Vagina (tissue), 2 donors: ENCODE measurements around the gene OBSCN. TPM values are rescaled to one million over a fixed set of nuclear protein-coding genes. Genes with fewer than 3 reads are reported as not detected.
"Not testable (repeated sequence)": the region's sequence is repeated elsewhere in the genome, so short reads cannot be mapped to it uniquely, and the experiment has no call there.

Experiments
- DNase-seq, 2 donors: peaks; one replicate each; pipeline ENCODE4 v3.0.0-alpha.2; 2017; ENCODE audit errors: extremely low spot score in 2 of 2
- H3K27ac ChIP-seq: fragments of 200-600 bp; sonication (generic); one replicate; pipeline ENCODE4 v1.5.1; 2019
- H3K27me3 ChIP-seq: fragments of 200-600 bp; sonication (generic); one replicate; pipeline ENCODE4 v1.5.1; 2019
- H3K36me3 ChIP-seq, 2 donors: fragments of 200-600 bp; sonication (generic); one replicate each; pipeline ENCODE4 v1.5.1; 2017 to 2019
- H3K4me1 ChIP-seq: fragments of 200-600 bp; sonication (generic); one replicate; pipeline ENCODE4 v1.5.1; 2019
- H3K4me3 ChIP-seq, 2 donors: fragments of 200-600 bp; sonication (generic); 1 replicate in 1 of 2; 2 replicates in 1 of 2; pipeline ENCODE4 v1.5.1; 2016 to 2019
- H3K9me3 ChIP-seq: fragments of 200-600 bp; sonication (generic); one replicate; pipeline ENCODE4 v1.5.1; 2019
- POLR2A ChIP-seq, 2 donors: fragments of 450-650 bp; IDR thresholded peaks; one replicate each; pipeline ENCODE4 v1.6.1; 2017; ENCODE audit warnings: antibody characterized with exemption in 2 of 2, mild to moderate bottlenecking in 2 of 2, moderate library complexity in 2 of 2
- POLR2AphosphoS5 ChIP-seq, 2 donors: sonication (generic); formaldehyde crosslinking; IDR thresholded peaks; one replicate each; pipeline ENCODE4 v1.9.0; 2017; ENCODE audit warnings: antibody characterized with exemption in 2 of 2, mild to moderate bottlenecking in 2 of 2, low read depth in 1 of 2; ENCODE audit not compliant: insufficient read depth in 1 of 2
- intact Hi-C: fragments of 100-400 bp; cut with DNase I; formaldehyde crosslinking; loops from one replicate; pipeline ENCODE4 v1.15.1; 2023
- total RNA-seq: library from RNA; depleted of rRNA; stranded (reverse); fragments of >200 nt; gene quantifications from one replicate; pipeline ENCODE4 v1.2.3, GENCODE V29; 2016
- TF ChIP-seq, protein P1 (sequence below), 3 experiments: fragments of 450-650 bp in 2 of 3; fragments of 200-600 bp in 1 of 3; sonication (generic) in 1 of 3; IDR thresholded peaks; one replicate each; pipeline ENCODE4 v1.5.1; 2017 to 2019; ENCODE audit warnings: antibody characterized with exemption in 3 of 3, mild to moderate bottlenecking in 2 of 3, moderate library complexity in 2 of 3

Gene OBSCN
- total RNA-seq, 1 donor from 2014 or later = 35.8 TPM

DNA sequence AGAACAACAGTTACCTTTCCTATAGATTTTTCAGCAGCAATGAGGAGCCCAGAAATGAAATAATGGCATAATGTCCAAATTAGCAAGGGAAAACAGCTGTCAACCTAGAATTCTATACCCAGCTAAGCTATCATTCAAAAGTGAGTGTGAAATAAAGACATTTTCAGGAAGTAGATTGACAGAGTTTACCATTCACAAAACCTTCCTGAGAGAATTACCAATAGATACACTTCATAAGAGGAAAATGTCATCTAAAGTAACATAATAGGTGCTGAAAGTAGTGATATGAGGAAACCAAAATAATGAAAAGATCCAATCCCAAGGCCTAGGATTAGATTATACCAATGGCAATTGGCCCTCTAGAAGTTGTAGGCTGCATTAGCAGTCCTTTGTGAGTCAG, 34.6 kb downstream of the OBSCN start:
- intact Hi-C loops = no loop called here
- peaks cover 5 to 58% of the 10 kb centered on the region in 2 donors for H3K36me3 ChIP-seq
- H3K27ac ChIP-seq = no peak overlapping the region
- no peak overlapping the region for H3K4me3 ChIP-seq
- TF ChIP-seq POLR2AphosphoS5 (IDR thresholded peaks at IDR 0.05; ENCODE audit: insufficient read depth in 1 of 2, low read depth in 1 of 2) = no peak
- TF ChIP-seq POLR2A (IDR thresholded peaks at IDR 0.05) = no peak
- TF ChIP-seq, protein P1, sequence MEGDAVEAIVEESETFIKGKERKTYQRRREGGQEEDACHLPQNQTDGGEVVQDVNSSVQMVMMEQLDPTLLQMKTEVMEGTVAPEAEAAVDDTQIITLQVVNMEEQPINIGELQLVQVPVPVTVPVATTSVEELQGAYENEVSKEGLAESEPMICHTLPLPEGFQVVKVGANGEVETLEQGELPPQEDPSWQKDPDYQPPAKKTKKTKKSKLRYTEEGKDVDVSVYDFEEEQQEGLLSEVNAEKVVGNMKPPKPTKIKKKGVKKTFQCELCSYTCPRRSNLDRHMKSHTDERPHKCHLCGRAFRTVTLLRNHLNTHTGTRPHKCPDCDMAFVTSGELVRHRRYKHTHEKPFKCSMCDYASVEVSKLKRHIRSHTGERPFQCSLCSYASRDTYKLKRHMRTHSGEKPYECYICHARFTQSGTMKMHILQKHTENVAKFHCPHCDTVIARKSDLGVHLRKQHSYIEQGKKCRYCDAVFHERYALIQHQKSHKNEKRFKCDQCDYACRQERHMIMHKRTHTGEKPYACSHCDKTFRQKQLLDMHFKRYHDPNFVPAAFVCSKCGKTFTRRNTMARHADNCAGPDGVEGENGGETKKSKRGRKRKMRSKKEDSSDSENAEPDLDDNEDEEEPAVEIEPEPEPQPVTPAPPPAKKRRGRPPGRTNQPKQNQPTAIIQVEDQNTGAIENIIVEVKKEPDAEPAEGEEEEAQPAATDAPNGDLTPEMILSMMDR (IDR thresholded peaks at IDR 0.05) = no peak
- no peak for DNase-seq
- H3K27me3 ChIP-seq = no peaks in the 10 kb centered on the region
- H3K9me3 ChIP-seq = peaks cover 16% of the 10 kb centered on the region
- no peaks in the 10 kb centered on the region for H3K4me1 ChIP-seq

DNA sequence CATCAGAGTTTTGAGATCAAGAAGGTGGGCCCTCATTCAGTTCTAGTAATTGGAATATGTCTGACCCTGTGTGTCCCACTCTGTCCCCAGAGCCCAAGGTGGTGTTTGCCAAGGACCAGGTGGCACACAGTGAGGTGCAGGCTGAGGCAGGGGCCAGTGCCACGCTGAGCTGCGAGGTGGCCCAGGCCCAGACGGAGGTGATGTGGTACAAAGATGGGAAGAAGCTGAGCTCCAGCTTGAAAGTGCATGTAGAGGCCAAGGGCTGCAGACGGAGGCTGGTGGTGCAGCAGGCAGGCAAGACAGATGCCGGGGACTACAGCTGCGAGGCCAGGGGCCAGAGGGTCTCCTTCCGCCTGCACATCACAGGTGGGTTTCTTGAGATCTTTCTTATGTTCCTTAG, 35.2 kb downstream of the OBSCN start:
- Histone ChIP-seq H3K36me3 (peaks cover 5 to 58% of the 10 kb centered on the region in 2 donors), H3K9me3 (peaks cover 16% of the 10 kb centered on the region)

DNA sequence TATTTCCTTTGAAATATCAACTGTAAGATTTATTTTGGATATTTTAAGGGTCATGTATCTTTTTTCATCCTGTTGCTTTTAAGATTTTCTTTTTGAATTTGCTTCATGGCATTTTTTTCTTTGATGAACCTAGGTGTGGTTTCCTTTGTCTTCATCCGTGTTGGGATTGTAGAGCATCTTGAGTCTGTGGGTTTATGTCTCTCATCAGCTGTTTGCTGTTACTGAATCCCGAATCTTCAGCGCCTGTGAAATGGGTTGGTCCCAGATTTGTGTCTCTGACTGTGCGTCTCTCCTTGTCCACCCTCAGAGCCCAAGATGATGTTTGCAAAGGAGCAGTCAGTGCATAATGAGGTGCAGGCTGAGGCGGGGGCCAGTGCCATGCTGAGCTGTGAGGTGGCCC, 36.1 kb downstream of the OBSCN start:
- H3K4me3 ChIP-seq, DNase-seq, intact Hi-C loops, H3K27me3 ChIP-seq, H3K27ac ChIP-seq, H3K4me1 ChIP-seq: not testable (repeated sequence)
- Histone ChIP-seq H3K36me3 (peaks cover 5 to 58% of the 10 kb centered on the region in 2 donors), H3K9me3 (peaks cover 16% of the 10 kb centered on the region)

More for the DNA sequence above, 35.2 kb downstream of the OBSCN start:
- no peaks in the 10 kb centered on the region for H3K4me1 ChIP-seq
- H3K27me3 ChIP-seq = no peaks in the 10 kb centered on the region
- TF ChIP-seq POLR2A (IDR thresholded peaks at IDR 0.05) (no peak), POLR2AphosphoS5 (IDR thresholded peaks at IDR 0.05; ENCODE audit: insufficient read depth in 1 of 2, low read depth in 1 of 2) (no peak)
- TF ChIP-seq, protein P1 (IDR thresholded peaks at IDR 0.05) = no peak
- no peak overlapping the region for H3K27ac ChIP-seq
- no peak overlapping the region for H3K4me3 ChIP-seq
- intact Hi-C loops = no loop called here
- DNase-seq = no peak

DNA sequence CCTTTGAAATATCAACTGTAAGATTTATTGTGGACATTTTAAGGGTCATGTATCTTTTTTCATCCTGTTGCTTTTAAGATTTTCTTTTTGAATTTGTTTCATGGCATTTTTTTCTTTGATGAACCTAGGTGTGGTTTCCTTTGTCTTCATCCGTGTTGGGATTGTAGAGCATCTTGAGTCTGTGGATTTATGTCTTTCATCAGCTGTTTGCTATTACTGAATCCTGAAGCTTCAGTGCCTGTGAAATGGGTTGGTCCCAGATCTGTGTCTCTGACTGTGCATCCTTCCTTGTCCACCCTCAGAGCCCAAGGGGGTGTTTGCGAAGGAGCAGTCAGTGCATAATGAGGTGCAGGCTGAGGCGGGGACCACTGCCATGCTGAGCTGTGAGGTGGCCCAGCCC, 37.3 kb downstream of the OBSCN start:
- Histone ChIP-seq H3K9me3 (peaks cover 16% of the 10 kb centered on the region), H3K4me1 (no peaks in the 10 kb centered on the region), H3K36me3 (peaks cover 5 to 58% of the 10 kb centered on the region in 2 donors), H3K4me3 (no peak overlapping the region), H3K27me3 (no peaks in the 10 kb centered on the region), H3K27ac (no peak overlapping the region)
- intact Hi-C loops = no loop called here
- TF ChIP-seq, protein P1 (IDR thresholded peaks at IDR 0.05) = no peak
- no peak for TF ChIP-seq POLR2AphosphoS5 (IDR thresholded peaks at IDR 0.05; ENCODE audit: insufficient read depth in 1 of 2, low read depth in 1 of 2)
- TF ChIP-seq POLR2A (IDR thresholded peaks at IDR 0.05) = no peak
- DNase-seq = no peak

DNA sequence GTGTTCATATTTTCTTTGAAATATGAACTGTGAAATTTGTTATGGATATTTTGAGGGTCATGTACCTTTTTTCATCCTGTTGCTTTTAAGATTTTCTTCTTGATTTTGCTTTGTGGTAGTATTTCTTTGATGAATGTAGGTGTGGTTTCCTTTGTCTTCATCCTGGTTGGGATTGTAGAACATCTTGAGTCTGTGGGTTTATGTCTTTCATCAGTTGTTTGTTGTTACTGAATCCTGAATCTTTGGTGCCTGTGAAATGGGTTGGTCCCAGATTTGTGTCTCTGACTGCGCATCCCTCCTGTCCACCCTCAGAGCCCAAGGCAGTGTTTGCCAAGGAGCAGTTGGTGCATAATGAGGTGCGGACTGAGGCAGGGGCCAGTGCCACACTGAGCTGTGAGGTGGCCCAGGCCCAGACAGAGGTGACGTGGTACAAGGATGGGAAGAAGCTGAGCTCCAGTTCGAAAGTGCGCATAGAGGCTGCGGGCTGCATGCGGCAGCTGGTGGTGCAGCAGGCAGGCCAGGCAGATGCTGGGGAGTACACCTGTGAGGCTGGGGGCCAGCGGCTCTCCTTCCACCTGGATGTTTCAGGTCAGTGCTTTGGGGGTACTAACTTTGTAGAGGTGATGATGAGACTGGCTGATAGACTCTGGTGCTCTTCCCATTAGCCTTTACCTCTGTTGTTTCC, 38.5 kb downstream of the OBSCN start:
- peaks cover 5 to 53% of the 10 kb centered on the region in 2 donors for H3K36me3 ChIP-seq
- peaks cover 13% of the 10 kb centered on the region for H3K9me3 ChIP-seq
- no peaks in the 10 kb centered on the region for H3K4me1 ChIP-seq
- intact Hi-C loops = no loop called here
- TF ChIP-seq, protein P1 (IDR thresholded peaks at IDR 0.05) = no peak
- TF ChIP-seq POLR2AphosphoS5 (IDR thresholded peaks at IDR 0.05; ENCODE audit: insufficient read depth in 1 of 2, low read depth in 1 of 2) = no peak
- no peaks in the 10 kb centered on the region for H3K27me3 ChIP-seq
- no peak overlapping the region for H3K4me3 ChIP-seq
- no peak overlapping the region for H3K27ac ChIP-seq
- no peak for DNase-seq
